CD14-positive monocyte (primary cell): ENCODE results near the gene SEC16A. TPM values are rescaled to one million over a fixed set of nuclear protein-coding genes. Genes with fewer than 3 reads are reported as not detected.

Source experiments
- DNase-seq, 3 donors: peaks; one replicate each; pipeline ENCODE4 v3.0.0-alpha.2; 2011 to 2022
- H2AFZ ChIP-seq: 2 replicates; pipeline ENCODE4 v1.6.0; 2012; ENCODE audit warnings: mild to moderate bottlenecking, low read depth, low read length, inconsistent platforms; ENCODE audit not compliant: insufficient read depth, poor library complexity, severe bottlenecking
- H3K27ac ChIP-seq, 2 donors: 1 replicate in 1 of 2; 2 replicates in 1 of 2; pipeline ENCODE4 v1.5.1; 2012 to 2013; ENCODE audit warnings: low read length in 2 of 2, control low read depth in 1 of 2, inconsistent platforms in 1 of 2, low read depth in 1 of 2, mild to moderate bottlenecking in 1 of 2
- H3K27me3 ChIP-seq, 2 donors: one replicate each; pipeline versions ENCODE4 v1.6.0 to v1.6.1; 2011 to 2013; ENCODE audit warnings: low read length in 2 of 2; ENCODE audit not compliant: control insufficient read depth in 2 of 2, insufficient read depth in 2 of 2
- H3K36me3 ChIP-seq, 2 donors: replicated peaks in 1 of 2; 1 replicate in 1 of 2; 2 replicates in 1 of 2; pipeline versions ENCODE4 v1.5.1 to v1.6.1; 2012 to 2013; ENCODE audit warnings: low read length in 2 of 2, control low read depth in 1 of 2, inconsistent platforms in 1 of 2, mild to moderate bottlenecking in 1 of 2; ENCODE audit not compliant: insufficient read depth in 2 of 2, control insufficient read depth in 1 of 2
- H3K4me1 ChIP-seq, 2 donors: 1 replicate in 1 of 2; 2 replicates in 1 of 2; pipeline versions ENCODE4 v1.5.1 to v1.6.1; 2012 to 2013; ENCODE audit warnings: low read length in 2 of 2, control low read depth in 1 of 2, inconsistent platforms in 1 of 2, mild to moderate bottlenecking in 1 of 2, moderate library complexity in 1 of 2; ENCODE audit not compliant: insufficient read depth in 2 of 2, control insufficient read depth in 1 of 2
- H3K4me2 ChIP-seq: replicated peaks from 2 replicates; pipeline ENCODE3; 2012; ENCODE audit warnings: low read length, moderate library complexity, mild to moderate bottlenecking; ENCODE audit not compliant: poor library complexity, severe bottlenecking; ENCODE audit errors: extremely low read depth
- H3K4me3 ChIP-seq, 3 experiments: fragments of 200-600 bp in 1 of 3; sonication (generic) in 1 of 3; replicated peaks in 1 of 3; 1 replicate in 2 of 3; 2 replicates in 1 of 3; pipeline ENCODE4 v1.5.1; 2011 to 2013; ENCODE audit warnings: low read length in 3 of 3, mild to moderate bottlenecking in 3 of 3, control low read depth in 2 of 3, low read depth in 2 of 3, inconsistent platforms in 1 of 3, moderate library complexity in 1 of 3
- H3K79me2 ChIP-seq: 2 replicates; pipeline ENCODE4 v1.6.0; 2012; ENCODE audit warnings: mild to moderate bottlenecking, control low read depth, inconsistent platforms, low read length, moderate library complexity; ENCODE audit not compliant: insufficient read depth
- H3K9ac ChIP-seq: 2 replicates; pipeline ENCODE4 v1.6.0; 2017; ENCODE audit warnings: low read length, mild to moderate bottlenecking; ENCODE audit not compliant: insufficient read depth, poor library complexity, severe bottlenecking
- H3K9me3 ChIP-seq, 2 donors: replicated peaks in 1 of 2; 1 replicate in 1 of 2; 2 replicates in 1 of 2; pipeline versions ENCODE4 v1.5.1 to v1.6.1; 2012 to 2013; ENCODE audit warnings: low read length in 2 of 2, control low read depth in 1 of 2; ENCODE audit not compliant: control insufficient read depth in 1 of 2, insufficient read depth in 1 of 2
- H4K20me1 ChIP-seq: 2 replicates; pipeline ENCODE4 v1.6.0; 2012; ENCODE audit warnings: mild to moderate bottlenecking, low read length, control low read depth, moderate library complexity; ENCODE audit not compliant: insufficient read depth
- H3K27ac Mint-ChIP-seq, 7 donors: one replicate each; pipeline ENCODE4 v1.8.0; 2020; ENCODE audit warnings: mild to moderate bottlenecking in 7 of 7, mixed read lengths in 7 of 7, moderate library complexity in 6 of 7, inconsistent platforms in 2 of 7
- H3K27me3 Mint-ChIP-seq, 3 donors: one replicate each; pipeline ENCODE4 v1.8.0; 2021 to 2022; ENCODE audit warnings: low read depth in 3 of 3, mild to moderate bottlenecking in 3 of 3, mixed read lengths in 3 of 3, moderate library complexity in 3 of 3, inconsistent platforms in 1 of 3
- H3K36me3 Mint-ChIP-seq, 2 donors: one replicate each; pipeline ENCODE4 v1.8.0; 2020; ENCODE audit warnings: mixed read lengths in 2 of 2, inconsistent platforms in 1 of 2, mild to moderate bottlenecking in 1 of 2
- H3K4me1 Mint-ChIP-seq: one replicate; pipeline ENCODE4 v1.8.0; 2020; ENCODE audit warnings: mild to moderate bottlenecking, mixed read lengths
- H3K4me3 Mint-ChIP-seq, 2 donors: one replicate each; pipeline ENCODE4 v1.8.0; 2020; ENCODE audit warnings: mild to moderate bottlenecking in 2 of 2, mixed read lengths in 2 of 2, moderate library complexity in 1 of 2
- H3K9me3 Mint-ChIP-seq, 7 donors: one replicate each; pipeline ENCODE4 v1.8.0; 2020 to 2022; ENCODE audit warnings: mixed read lengths in 7 of 7, mild to moderate bottlenecking in 6 of 7, moderate library complexity in 6 of 7, inconsistent platforms in 2 of 7
- CTCF ChIP-seq: fragments of 200-600 bp; IDR thresholded peaks from one replicate; pipeline ENCODE4 v1.8.0; 2022; ENCODE audit warnings: antibody characterized with exemption, mild to moderate bottlenecking
- WGBS: methylation state at CpG from one replicate; pipeline ENCODE4 v1.1.5; 2013; ENCODE audit warnings: missing lambda C conversion rate; ENCODE audit not compliant: insufficient coverage; 5-methylcytosine and 5-hydroxymethylcytosine counted together
- intact Hi-C, 2 donors: fragments of 100-400 bp; cut with micrococcal nuclease; formaldehyde crosslinking; loops; one replicate each; pipeline versions ENCODE4 v1.15.0 to v1.15.1; 2023
- polyA plus RNA-seq, 3 donors: library from polyadenylated mRNA; depleted of rRNA in 1 of 3; unstranded in 2 of 3; stranded (reverse) in 1 of 3; fragments of 300-500 nt in 2 of 3; fragments of >200 nt in 1 of 3; fragmentation: Illumina TruSeq in 2 of 3; gene quantifications; 1 replicate in 2 of 3; 2 replicates in 1 of 3; pipeline ENCODE4 v1.2.3, GENCODE V29; 2012 to 2021

SEC16A gene
- polyA plus RNA-seq, 3 donors = 11.1 to 36.8 (median 19.1) TPM

GRCh38 chr9:136395345-136396218, 87.3 kb downstream of the SEC16A start:
- H3K4me3 Mint-ChIP-seq = no peak overlapping the region

GRCh38 chr9:136395020-136395340, 87.9 kb downstream of the SEC16A start:
- TF ChIP-seq CTCF = no peak
- Histone ChIP-seq H4K20me1 (peaks cover 14% of the 10 kb centered on the region), H3K79me2 (peaks cover 15% of the 10 kb centered on the region), H3K9me3 (no peaks in the 10 kb centered on the region), H3K4me2 (no peak overlapping the region), H3K4me1 (peaks cover 11 to 15% of the 10 kb centered on the region in 2 donors), H2AFZ (no peak overlapping the region), H3K9ac (no peak overlapping the region), H3K4me3 (no peak overlapping the region), H3K36me3 (peaks cover 59 to 71% of the 10 kb centered on the region in 2 donors), H3K27ac (no peak overlapping the region), H3K27me3 (no peaks in the 10 kb centered on the region)
- H3K4me1 Mint-ChIP-seq = peaks cover 12% of the 10 kb centered on the region
- H3K36me3 Mint-ChIP-seq = peaks cover 55 to 79% of the 10 kb centered on the region in 2 donors
- H3K27me3 Mint-ChIP-seq = peaks cover 0 to 4% (median 0%) of the 10 kb centered on the region in 3 donors
- no peak for DNase-seq
- no peaks in the 10 kb centered on the region for H3K9me3 Mint-ChIP-seq
- WGBS = 93% methylated on average over 10 of the region's 13 CpGs
- intact Hi-C loops = no loop called here
- H3K27ac Mint-ChIP-seq = peak overlapping the region in 1 of 7 donors; percentile 51
- H3K4me3 Mint-ChIP-seq = no peak overlapping the region

More at GRCh38 chr9:136395345-136396218, 87.3 kb downstream of the SEC16A start:
- Histone ChIP-seq H3K27me3 (no peaks in the 10 kb centered on the region), H3K79me2 (peaks cover 15% of the 10 kb centered on the region), H3K4me1 (peaks cover 16 to 21% of the 10 kb centered on the region in 2 donors), H3K27ac (no peak overlapping the region), H4K20me1 (peaks cover 14% of the 10 kb centered on the region), H3K4me3 (no peak overlapping the region), H3K36me3 (peaks cover 58 to 65% of the 10 kb centered on the region in 2 donors), H3K9ac (no peak overlapping the region), H3K4me2 (no peak overlapping the region), H2AFZ (no peak overlapping the region), H3K9me3 (no peaks in the 10 kb centered on the region)
- H3K9me3 Mint-ChIP-seq = peaks cover 0 to 1% (median 0%) of the 10 kb centered on the region in 7 donors
- intact Hi-C loops = no loop called here
- 95% methylated on average over 20 of the region's 26 CpGs for WGBS
- peaks cover 0 to 4% (median 0%) of the 10 kb centered on the region in 3 donors for H3K27me3 Mint-ChIP-seq
- no peak for DNase-seq
- peak overlapping the region in 1 of 7 donors; percentile 65 for H3K27ac Mint-ChIP-seq
- peaks cover 14% of the 10 kb centered on the region for H3K4me1 Mint-ChIP-seq
- peaks cover 51 to 74% of the 10 kb centered on the region in 2 donors for H3K36me3 Mint-ChIP-seq
- TF ChIP-seq CTCF = no peak
